ENCODE data around the gene RDH12. TPM values are rescaled to one million over a fixed set of nuclear protein-coding genes. Genes with fewer than 3 reads are reported as not detected.

RDH12 gene
- total RNA-seq, 1 experiment from 2014 or later: not detected

DNA sequence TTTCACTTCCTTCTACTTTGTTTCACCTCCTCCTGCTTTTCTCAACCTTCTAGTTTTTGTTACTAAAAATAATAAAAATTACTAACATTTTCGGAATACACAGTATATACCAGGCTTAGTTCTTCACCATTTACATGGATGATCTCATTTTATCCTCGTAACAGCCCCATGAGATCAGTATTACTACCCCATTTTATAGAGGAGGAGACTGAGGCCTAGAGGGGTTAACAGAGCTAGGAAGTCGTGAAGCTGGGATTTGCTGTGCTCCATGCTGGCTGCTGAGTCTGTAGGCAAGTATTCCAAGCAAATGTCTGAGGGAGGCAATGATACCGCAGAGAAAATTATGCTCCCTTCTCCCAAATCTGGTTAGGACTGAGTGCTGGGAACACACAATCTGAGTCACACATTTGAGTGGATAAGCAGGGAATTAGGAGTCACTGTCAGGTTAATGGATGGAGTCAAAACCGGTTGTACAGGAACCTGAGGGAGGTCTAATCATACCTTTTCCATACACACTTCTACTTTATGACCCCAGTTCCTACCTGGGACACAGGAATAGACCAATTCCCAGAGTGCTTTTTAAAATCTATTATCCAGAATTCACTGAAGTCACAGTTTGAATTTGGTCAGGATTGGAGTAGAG lies 63.6 kb downstream of the RDH12 start:
- Histone ChIP-seq H3K4me1 (ENCODE audit: insufficient read depth, low read length, poor library complexity, severe bottlenecking) (no peaks in the 10 kb centered on the region), H3K9me3 (ENCODE audit: low read depth, low read length, poor library complexity, severe bottlenecking) (no peaks in the 10 kb centered on the region), H3K27me3 (replicated peaks; ENCODE audit: insufficient read depth, low read depth, low read length, poor library complexity) (no peaks in the 10 kb centered on the region), H3K27ac (ENCODE audit: low read depth, low read length, poor library complexity, severe bottlenecking) (no peak overlapping the region), H3K36me3 (ENCODE audit: insufficient read depth, low read length, poor library complexity, severe bottlenecking) (peaks cover 16% of the 10 kb centered on the region), H3K4me3 (ENCODE audit: low read depth, low read length, poor library complexity, severe bottlenecking) (no peak overlapping the region)
- ChIA-PET CTCF (no interaction called here), POLR2A (ENCODE audit: low non-redundant PET) (no interaction called here)
- no peak for DNase-seq (ENCODE audit: low spot score)
- no TSS peak for BruUV-seq (replicated peaks)
- TF ChIP-seq, protein P1, sequence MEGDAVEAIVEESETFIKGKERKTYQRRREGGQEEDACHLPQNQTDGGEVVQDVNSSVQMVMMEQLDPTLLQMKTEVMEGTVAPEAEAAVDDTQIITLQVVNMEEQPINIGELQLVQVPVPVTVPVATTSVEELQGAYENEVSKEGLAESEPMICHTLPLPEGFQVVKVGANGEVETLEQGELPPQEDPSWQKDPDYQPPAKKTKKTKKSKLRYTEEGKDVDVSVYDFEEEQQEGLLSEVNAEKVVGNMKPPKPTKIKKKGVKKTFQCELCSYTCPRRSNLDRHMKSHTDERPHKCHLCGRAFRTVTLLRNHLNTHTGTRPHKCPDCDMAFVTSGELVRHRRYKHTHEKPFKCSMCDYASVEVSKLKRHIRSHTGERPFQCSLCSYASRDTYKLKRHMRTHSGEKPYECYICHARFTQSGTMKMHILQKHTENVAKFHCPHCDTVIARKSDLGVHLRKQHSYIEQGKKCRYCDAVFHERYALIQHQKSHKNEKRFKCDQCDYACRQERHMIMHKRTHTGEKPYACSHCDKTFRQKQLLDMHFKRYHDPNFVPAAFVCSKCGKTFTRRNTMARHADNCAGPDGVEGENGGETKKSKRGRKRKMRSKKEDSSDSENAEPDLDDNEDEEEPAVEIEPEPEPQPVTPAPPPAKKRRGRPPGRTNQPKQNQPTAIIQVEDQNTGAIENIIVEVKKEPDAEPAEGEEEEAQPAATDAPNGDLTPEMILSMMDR (conservative IDR thresholded peaks at IDR 0.05; ENCODE audit: low read depth, low read length): no peak
- TF ChIP-seq EZH2 (IDR thresholded peaks at IDR 0.05; ENCODE audit: borderline replicate concordance, low read depth, low read length, poor library complexity, severe bottlenecking): no peak
- intact Hi-C loops (cut with micrococcal nuclease; ENCODE audit: unreplicated experiment): no loop called here

DNA sequence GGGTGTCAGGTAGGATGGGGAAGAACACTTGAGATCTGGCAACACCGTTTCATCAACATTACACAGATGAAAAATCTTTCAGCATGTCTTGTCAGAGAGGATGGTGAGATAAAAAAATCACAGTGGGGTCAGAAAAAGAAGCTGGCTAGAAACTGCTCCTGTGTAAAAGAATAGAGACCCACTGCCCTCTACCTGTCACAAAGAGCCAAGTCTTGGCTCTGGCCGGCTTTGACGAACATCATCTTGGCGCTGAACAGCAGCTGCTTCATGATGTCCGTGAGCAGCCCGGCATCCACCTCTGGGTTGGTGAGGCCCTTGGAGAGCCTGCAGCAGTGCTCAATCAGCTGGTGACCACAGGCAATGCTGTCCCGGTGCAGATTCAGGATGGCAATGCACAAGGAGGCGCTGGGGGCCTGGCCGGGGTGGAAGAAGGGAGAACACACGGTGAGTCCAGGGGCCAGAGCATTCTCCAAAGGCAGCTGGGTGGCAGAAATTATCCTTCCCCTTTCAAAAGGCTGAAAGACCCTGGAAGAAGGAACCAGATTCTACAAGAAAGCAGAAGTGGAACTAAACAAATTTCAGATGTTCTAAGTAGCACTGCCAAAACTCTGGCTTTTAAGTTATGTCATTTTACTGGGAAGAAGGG lies 64.5 kb downstream of the RDH12 start:
- H3K4me3 ChIP-seq (ENCODE audit: low read depth, low read length, poor library complexity, severe bottlenecking): no peak overlapping the region
- ChIA-PET POLR2A (ENCODE audit: low non-redundant PET) (no interaction called here), CTCF (no interaction called here)
- H3K9me3 ChIP-seq (ENCODE audit: low read depth, low read length, poor library complexity, severe bottlenecking): no peaks in the 10 kb centered on the region
- no peaks in the 10 kb centered on the region for H3K4me1 ChIP-seq (ENCODE audit: insufficient read depth, low read length, poor library complexity, severe bottlenecking)
- peaks cover 14% of the 10 kb centered on the region for H3K36me3 ChIP-seq (ENCODE audit: insufficient read depth, low read length, poor library complexity, severe bottlenecking)
- H3K27ac ChIP-seq (ENCODE audit: low read depth, low read length, poor library complexity, severe bottlenecking): no peak overlapping the region
- H3K27me3 ChIP-seq (replicated peaks; ENCODE audit: insufficient read depth, low read depth, low read length, poor library complexity): no peaks in the 10 kb centered on the region
- TF ChIP-seq, protein P1 (conservative IDR thresholded peaks at IDR 0.05; ENCODE audit: low read depth, low read length): no peak
- no peak for TF ChIP-seq EZH2 (IDR thresholded peaks at IDR 0.05; ENCODE audit: borderline replicate concordance, low read depth, low read length, poor library complexity, severe bottlenecking)
- intact Hi-C loops (cut with micrococcal nuclease; ENCODE audit: unreplicated experiment): no loop called here
- DNase-seq (ENCODE audit: low spot score): no peak
- no TSS peak for BruUV-seq (replicated peaks)

DNA sequence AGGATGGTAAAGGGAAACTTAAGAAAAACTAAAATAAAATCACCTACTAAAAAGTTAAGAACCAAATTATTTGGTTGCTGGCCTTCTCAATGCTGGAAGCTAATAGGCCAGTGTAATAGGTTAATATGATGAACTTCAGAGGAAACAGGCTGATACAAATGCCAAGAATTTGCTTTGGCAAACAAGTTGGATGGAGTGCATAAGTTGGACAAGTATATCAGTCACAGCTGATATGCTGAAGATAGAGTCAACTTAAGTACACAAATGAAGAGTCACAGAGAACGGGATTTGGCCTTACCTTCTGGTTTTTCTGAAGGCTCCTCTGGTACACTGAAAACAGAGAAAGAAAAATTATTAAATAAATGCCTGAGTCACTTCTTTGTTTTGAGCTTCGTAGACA lies 66.5 kb downstream of the RDH12 start:
- no peaks in the 10 kb centered on the region for H3K27me3 ChIP-seq (replicated peaks; ENCODE audit: insufficient read depth, low read depth, low read length, poor library complexity)
- CTCF ChIA-PET: no interaction called here
- BruUV-seq (replicated peaks): no TSS peak
- H3K27ac ChIP-seq (ENCODE audit: low read depth, low read length, poor library complexity, severe bottlenecking): no peak overlapping the region
- POLR2A ChIA-PET (ENCODE audit: low non-redundant PET): no interaction called here
- no peak overlapping the region for H3K4me3 ChIP-seq (ENCODE audit: low read depth, low read length, poor library complexity, severe bottlenecking)
- H3K36me3 ChIP-seq (ENCODE audit: insufficient read depth, low read length, poor library complexity, severe bottlenecking): peaks cover 24% of the 10 kb centered on the region
- H3K9me3 ChIP-seq (ENCODE audit: low read depth, low read length, poor library complexity, severe bottlenecking): no peaks in the 10 kb centered on the region
- intact Hi-C loops (cut with micrococcal nuclease; ENCODE audit: unreplicated experiment): no loop called here
- TF ChIP-seq, protein P1 (conservative IDR thresholded peaks at IDR 0.05; ENCODE audit: low read depth, low read length): no peak
- no peak for TF ChIP-seq EZH2 (IDR thresholded peaks at IDR 0.05; ENCODE audit: borderline replicate concordance, low read depth, low read length, poor library complexity, severe bottlenecking)
- no peaks in the 10 kb centered on the region for H3K4me1 ChIP-seq (ENCODE audit: insufficient read depth, low read length, poor library complexity, severe bottlenecking)
- no peak for DNase-seq (ENCODE audit: low spot score)

All from A673 (cell line).